DND-41 (cell line): ENCODE data around the gene IGF2.

Experiments used
- ATAC-seq: fragments of 200-7000 bp; cut with Tn5 transposase; 3 replicates; pipeline ENCODE4 v1.9.1; 2021; ENCODE audit warnings: low read depth; ENCODE audit not compliant: insufficient read depth
- DNase-seq: peaks from one replicate; pipeline ENCODE4 v3.0.0-alpha.2; 2020
- H2AFZ ChIP-seq: 2 replicates; pipeline ENCODE4 v1.6.0; 2012; ENCODE audit warnings: low read depth, low read length
- H3K27ac ChIP-seq: 2 replicates; pipeline ENCODE4 v1.5.1; 2012; ENCODE audit warnings: low read length, inconsistent platforms
- H3K27me3 ChIP-seq: fragments of 200-600 bp; sonication (generic); 2 replicates; pipeline ENCODE4 v1.6.0; 2012; ENCODE audit warnings: low read length, mild to moderate bottlenecking, inconsistent platforms; ENCODE audit not compliant: insufficient read depth, poor library complexity
- H3K36me3 ChIP-seq: 2 replicates; pipeline ENCODE4 v1.5.1; 2012; ENCODE audit warnings: low read length, inconsistent platforms; ENCODE audit not compliant: insufficient read depth
- H3K4me1 ChIP-seq: 2 replicates; pipeline ENCODE4 v1.5.1; 2012; ENCODE audit warnings: mild to moderate bottlenecking, low read length; ENCODE audit not compliant: insufficient read depth
- H3K4me2 ChIP-seq: 2 replicates; pipeline ENCODE4 v1.6.0; 2012; ENCODE audit warnings: mild to moderate bottlenecking, moderate library complexity, low read length, inconsistent platforms; ENCODE audit not compliant: insufficient read depth
- H3K4me3 ChIP-seq, 2 experiments: fragments of 200-600 bp in 1 of 2; shearing (Covaris generic) in 1 of 2; 2 replicates each; pipeline ENCODE4 v1.5.1; 2012 to 2016; ENCODE audit warnings: inconsistent platforms in 2 of 2, low read length in 2 of 2, mild to moderate bottlenecking in 2 of 2, low read depth in 1 of 2, moderate library complexity in 1 of 2
- H3K79me2 ChIP-seq: 2 replicates; pipeline ENCODE4 v1.6.0; 2012; ENCODE audit warnings: low read length, inconsistent platforms; ENCODE audit not compliant: insufficient read depth
- H3K9ac ChIP-seq: 2 replicates; pipeline ENCODE4 v1.6.0; 2012; ENCODE audit warnings: low read depth, mild to moderate bottlenecking, inconsistent platforms, low read length, moderate library complexity
- H3K9me3 ChIP-seq: 2 replicates; pipeline ENCODE4 v1.5.1; 2012; ENCODE audit warnings: low read length, moderate library complexity, mild to moderate bottlenecking, inconsistent platforms; ENCODE audit not compliant: insufficient read depth, severe bottlenecking
- H4K20me1 ChIP-seq: 2 replicates; pipeline ENCODE4 v1.6.0; 2012; ENCODE audit warnings: low read length; ENCODE audit not compliant: insufficient read depth
- EZH2 ChIP-seq: IDR thresholded peaks from 3 replicates; pipeline ENCODE4 v1.6.1; 2012; ENCODE audit warnings: borderline replicate concordance, low read depth, mild to moderate bottlenecking, moderate library complexity, low read length, inconsistent platforms; ENCODE audit not compliant: severe bottlenecking
- TF ChIP-seq, protein P1 (sequence below): IDR thresholded peaks from 2 replicates; pipeline ENCODE4 v1.5.1; 2012; ENCODE audit warnings: borderline replicate concordance, low read length, moderate library complexity, mild to moderate bottlenecking; ENCODE audit not compliant: poor library complexity, severe bottlenecking; ENCODE audit errors: extremely low read depth

IGF2 gene

GRCh38 chr11:2094354-2095197 is 44.6 kb downstream of the IGF2 start:
- no peak overlapping the region for H3K4me2 ChIP-seq
- no peak for ATAC-seq

GRCh38 chr11:2093575-2094353 is 45.4 kb downstream of the IGF2 start:
- H3K4me3 ChIP-seq = no peak overlapping the region
- H2AFZ ChIP-seq = no peak overlapping the region
- H3K4me1 ChIP-seq = peaks cover 6% of the 10 kb centered on the region
- peaks cover 7% of the 10 kb centered on the region for H3K9me3 ChIP-seq
- no peak overlapping the region for H3K9ac ChIP-seq
- no peak overlapping the region for H3K27ac ChIP-seq
- ATAC-seq (no peak), DNase-seq (no peak)
- peaks cover 66% of the 10 kb centered on the region for H4K20me1 ChIP-seq
- H3K4me2 ChIP-seq = no peak overlapping the region
- no peaks in the 10 kb centered on the region for H3K36me3 ChIP-seq
- peaks cover 9% of the 10 kb centered on the region for H3K27me3 ChIP-seq
- TF ChIP-seq, protein P1, sequence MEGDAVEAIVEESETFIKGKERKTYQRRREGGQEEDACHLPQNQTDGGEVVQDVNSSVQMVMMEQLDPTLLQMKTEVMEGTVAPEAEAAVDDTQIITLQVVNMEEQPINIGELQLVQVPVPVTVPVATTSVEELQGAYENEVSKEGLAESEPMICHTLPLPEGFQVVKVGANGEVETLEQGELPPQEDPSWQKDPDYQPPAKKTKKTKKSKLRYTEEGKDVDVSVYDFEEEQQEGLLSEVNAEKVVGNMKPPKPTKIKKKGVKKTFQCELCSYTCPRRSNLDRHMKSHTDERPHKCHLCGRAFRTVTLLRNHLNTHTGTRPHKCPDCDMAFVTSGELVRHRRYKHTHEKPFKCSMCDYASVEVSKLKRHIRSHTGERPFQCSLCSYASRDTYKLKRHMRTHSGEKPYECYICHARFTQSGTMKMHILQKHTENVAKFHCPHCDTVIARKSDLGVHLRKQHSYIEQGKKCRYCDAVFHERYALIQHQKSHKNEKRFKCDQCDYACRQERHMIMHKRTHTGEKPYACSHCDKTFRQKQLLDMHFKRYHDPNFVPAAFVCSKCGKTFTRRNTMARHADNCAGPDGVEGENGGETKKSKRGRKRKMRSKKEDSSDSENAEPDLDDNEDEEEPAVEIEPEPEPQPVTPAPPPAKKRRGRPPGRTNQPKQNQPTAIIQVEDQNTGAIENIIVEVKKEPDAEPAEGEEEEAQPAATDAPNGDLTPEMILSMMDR = no peak
- TF ChIP-seq EZH2 = no peak
- no peaks in the 10 kb centered on the region for H3K79me2 ChIP-seq

More at GRCh38 chr11:2094354-2095197, 44.6 kb downstream of the IGF2 start:
- H3K9me3 ChIP-seq = peaks cover 7% of the 10 kb centered on the region
- peaks cover 64% of the 10 kb centered on the region for H4K20me1 ChIP-seq
- no peaks in the 10 kb centered on the region for H3K36me3 ChIP-seq
- peaks cover 6% of the 10 kb centered on the region for H3K4me1 ChIP-seq
- peaks cover 9% of the 10 kb centered on the region for H3K27me3 ChIP-seq
- no peak overlapping the region for H2AFZ ChIP-seq
- H3K27ac ChIP-seq = no peak overlapping the region
- H3K9ac ChIP-seq = no peak overlapping the region
- DNase-seq = no peak
- H3K4me3 ChIP-seq = no peak overlapping the region
- no peaks in the 10 kb centered on the region for H3K79me2 ChIP-seq
- TF ChIP-seq, protein P1 = no peak
- no peak for TF ChIP-seq EZH2

- TF ChIP-seq, protein P1 = peak; percentile 3
- no peak for TF ChIP-seq EZH2
- H3K9ac ChIP-seq = no peak overlapping the region
- H2AFZ ChIP-seq = no peak overlapping the region
- no peak overlapping the region for H3K4me2 ChIP-seq
- H3K4me3 ChIP-seq = no peak overlapping the region
- H3K36me3 ChIP-seq = no peaks in the 10 kb centered on the region
- H3K79me2 ChIP-seq = no peaks in the 10 kb centered on the region
- ATAC-seq (peak; percentile 95), DNase-seq (peak; percentile 95)
- peaks cover 63% of the 10 kb centered on the region for H4K20me1 ChIP-seq
- H3K4me1 ChIP-seq = peaks cover 6% of the 10 kb centered on the region
- peaks cover 7% of the 10 kb centered on the region for H3K9me3 ChIP-seq
- no peak overlapping the region for H3K27ac ChIP-seq
- H3K27me3 ChIP-seq = peaks cover 9% of the 10 kb centered on the region
Observed at GRCh38 chr11:2092956-2093412, 46.2 kb downstream of the IGF2 start.
